ENCODE results near the gene CACNG7.

The CACNG7 gene

DNA sequence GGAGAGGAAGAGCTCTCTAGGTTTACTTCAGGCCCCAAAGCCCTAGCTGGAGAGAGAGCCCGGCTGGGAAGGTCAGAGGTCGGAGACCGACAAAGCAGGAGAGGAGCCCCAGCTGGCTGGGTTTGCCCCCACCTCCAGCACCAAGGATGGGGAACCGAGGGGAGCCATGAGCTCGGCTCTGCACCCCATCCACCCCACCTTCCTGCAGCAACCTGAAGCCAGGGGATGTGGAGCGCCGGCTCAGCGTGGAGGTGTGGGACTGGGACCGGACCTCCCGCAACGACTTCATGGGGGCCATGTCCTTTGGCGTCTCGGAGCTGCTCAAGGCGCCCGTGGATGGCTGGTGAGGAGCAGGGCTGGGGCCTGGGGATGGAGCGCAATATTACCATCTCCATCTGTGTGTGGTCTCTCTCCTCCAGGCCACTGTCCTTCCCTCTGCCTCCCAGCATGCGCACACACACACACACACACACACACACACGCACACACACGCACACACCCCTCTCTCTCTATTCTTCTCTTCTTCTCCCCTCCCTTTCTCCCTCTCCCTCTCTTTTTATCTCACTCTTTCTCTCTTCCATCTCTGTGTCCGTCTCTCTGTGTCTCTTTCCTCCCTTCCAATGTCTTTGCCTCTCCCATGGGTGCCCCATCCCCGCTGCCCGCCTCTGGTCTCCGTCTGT lies 16.6 kb upstream of the CACNG7 start:
- DNase-seq = no peak
- H2BK15ac ChIP-seq (ENCODE audit: low read depth, poor library complexity, severe bottlenecking) = no peak overlapping the region
- H4K91ac ChIP-seq (ENCODE audit: low read length) = no peak overlapping the region
- no peak overlapping the region for H3K4me2 ChIP-seq (ENCODE audit: low read length, poor library complexity, severe bottlenecking)
- no peaks in the 10 kb centered on the region for H3K79me1 ChIP-seq (replicated peaks; ENCODE audit: low read length, poor library complexity, severe bottlenecking)
- no peak overlapping the region for H2BK120ac ChIP-seq (ENCODE audit: low read depth, low read length)
- no peak overlapping the region for H3K18ac ChIP-seq (ENCODE audit: low read depth in 1 of 2, low read length in 2 of 2)
- no peaks in the 10 kb centered on the region for H3K9me3 ChIP-seq (ENCODE audit: control insufficient read depth, low read length)
- no peaks in the 10 kb centered on the region for H3K36me3 ChIP-seq (ENCODE audit: control insufficient read depth in 1 of 2, insufficient read depth in 2 of 2, low read depth in 1 of 2, low read length in 2 of 2)
- H3K27me3 ChIP-seq (ENCODE audit: control insufficient read depth in 1 of 2, insufficient read depth in 1 of 2, low read length in 2 of 2) = peaks cover 7 to 43% of the 10 kb centered on the region in 2 experiments
- H3K14ac ChIP-seq (ENCODE audit: low read length in 2 of 2) = no peak overlapping the region
- H2BK5ac ChIP-seq (ENCODE audit: low read depth, low read length, poor library complexity, severe bottlenecking) = no peak overlapping the region
- H2BK12ac ChIP-seq (ENCODE audit: low read length in 2 of 2) = no peak overlapping the region
- H3K9ac ChIP-seq (ENCODE audit: low read length) = no peak overlapping the region
- H3K23ac ChIP-seq (ENCODE audit: low read length in 2 of 2) = no peak overlapping the region
- no peak overlapping the region for H2AFZ ChIP-seq (ENCODE audit: low read depth, low read length)
- no peak overlapping the region for H3K27ac ChIP-seq (ENCODE audit: low read length, poor library complexity, severe bottlenecking)
- WGBS = 88% methylated on average over 23 of the region's 23 CpGs
- H3K4ac ChIP-seq (ENCODE audit: low read depth in 1 of 2, low read length in 2 of 2) = no peak overlapping the region
- peaks cover 4% of the 10 kb centered on the region for H3K4me1 ChIP-seq (ENCODE audit: control insufficient read depth, insufficient read depth, low read depth, low read length)
- no peak overlapping the region for H3K4me3 ChIP-seq (ENCODE audit: insufficient read depth in 1 of 2, low read depth in 1 of 2, low read length in 2 of 2)
- H4K8ac ChIP-seq (ENCODE audit: low read length) = no peak overlapping the region
- H2AK5ac ChIP-seq (ENCODE audit: low read length, severe bottlenecking) = no peak overlapping the region

DNA sequence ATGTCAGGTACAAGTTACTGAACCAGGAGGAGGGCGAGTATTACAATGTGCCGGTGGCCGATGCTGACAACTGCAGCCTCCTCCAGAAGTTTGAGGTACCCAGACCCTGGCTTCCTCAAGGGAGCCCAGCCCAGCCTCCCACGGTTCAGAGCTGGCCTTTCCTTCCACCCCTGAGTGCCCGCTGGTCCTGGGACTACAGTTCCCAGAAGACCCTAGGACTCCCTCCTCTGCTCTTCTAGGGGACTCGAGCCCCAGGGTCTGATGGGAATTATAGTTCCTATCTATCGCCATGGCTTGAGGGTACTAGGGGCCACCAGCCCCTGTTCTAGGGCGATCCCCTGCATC lies 16.1 kb upstream of the CACNG7 start:
- no peak overlapping the region for H2BK5ac ChIP-seq (ENCODE audit: low read depth, low read length, poor library complexity, severe bottlenecking)
- 61% methylated on average over 8 of the region's 8 CpGs for WGBS
- peaks cover 12 to 48% of the 10 kb centered on the region in 2 experiments for H3K27me3 ChIP-seq (ENCODE audit: control insufficient read depth in 1 of 2, insufficient read depth in 1 of 2, low read length in 2 of 2)
- no peak overlapping the region for H2AFZ ChIP-seq (ENCODE audit: low read depth, low read length)
- H3K14ac ChIP-seq (ENCODE audit: low read length in 2 of 2) = no peak overlapping the region
- no peaks in the 10 kb centered on the region for H3K79me1 ChIP-seq (replicated peaks; ENCODE audit: low read length, poor library complexity, severe bottlenecking)
- no peak overlapping the region for H3K4me2 ChIP-seq (ENCODE audit: low read length, poor library complexity, severe bottlenecking)
- no peak overlapping the region for H3K27ac ChIP-seq (ENCODE audit: low read length, poor library complexity, severe bottlenecking)
- H3K4me3 ChIP-seq (ENCODE audit: insufficient read depth in 1 of 2, low read depth in 1 of 2, low read length in 2 of 2) = no peak overlapping the region
- H2BK120ac ChIP-seq (ENCODE audit: low read depth, low read length) = no peak overlapping the region
- H3K18ac ChIP-seq (ENCODE audit: low read depth in 1 of 2, low read length in 2 of 2) = no peak overlapping the region
- H3K9ac ChIP-seq (ENCODE audit: low read length) = no peak overlapping the region
- H3K4ac ChIP-seq (ENCODE audit: low read depth in 1 of 2, low read length in 2 of 2) = no peak overlapping the region
- no peaks in the 10 kb centered on the region for H3K36me3 ChIP-seq (ENCODE audit: control insufficient read depth in 1 of 2, insufficient read depth in 2 of 2, low read depth in 1 of 2, low read length in 2 of 2)
- H4K8ac ChIP-seq (ENCODE audit: low read length) = no peak overlapping the region
- DNase-seq = no peak
- no peak overlapping the region for H2BK15ac ChIP-seq (ENCODE audit: low read depth, poor library complexity, severe bottlenecking)
- no peak overlapping the region for H2AK5ac ChIP-seq (ENCODE audit: low read length, severe bottlenecking)
- H3K4me1 ChIP-seq (ENCODE audit: control insufficient read depth, insufficient read depth, low read depth, low read length) = peaks cover 4% of the 10 kb centered on the region
- H3K23ac ChIP-seq (ENCODE audit: low read length in 2 of 2) = no peak overlapping the region
- H2BK12ac ChIP-seq (ENCODE audit: low read length in 2 of 2) = no peak overlapping the region
- H3K9me3 ChIP-seq (ENCODE audit: control insufficient read depth, low read length) = no peaks in the 10 kb centered on the region
- H4K91ac ChIP-seq (ENCODE audit: low read length) = no peak overlapping the region

DNA sequence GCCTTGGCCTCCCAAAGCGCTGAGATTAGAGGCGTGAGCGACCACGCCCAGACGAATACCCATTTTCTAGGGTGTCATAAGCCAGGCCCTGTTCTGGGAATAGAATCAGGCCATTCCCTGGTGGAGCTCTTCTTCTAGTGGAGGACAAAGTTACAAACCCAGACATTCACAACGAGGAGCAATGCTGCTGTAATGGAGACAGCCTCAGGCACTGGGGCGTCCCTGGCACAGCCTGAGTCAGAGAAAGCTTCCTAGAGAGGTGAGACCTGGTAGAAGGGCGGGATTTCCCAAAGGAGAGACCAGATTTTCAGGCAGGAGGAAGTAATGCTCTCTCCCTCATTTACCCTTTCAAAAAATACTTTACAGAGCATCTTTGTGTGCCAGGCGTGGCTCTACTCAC lies 14.4 kb upstream of the CACNG7 start:
- no peak overlapping the region for H2AFZ ChIP-seq (ENCODE audit: low read depth, low read length)
- peaks cover 22 to 49% of the 10 kb centered on the region in 2 experiments for H3K27me3 ChIP-seq (ENCODE audit: control insufficient read depth in 1 of 2, insufficient read depth in 1 of 2, low read length in 2 of 2)
- H2BK12ac ChIP-seq (ENCODE audit: low read length in 2 of 2) = no peak overlapping the region
- no peak overlapping the region for H3K23ac ChIP-seq (ENCODE audit: low read length in 2 of 2)
- 87% methylated on average over 6 of the region's 9 CpGs for WGBS
- H2AK5ac ChIP-seq (ENCODE audit: low read length, severe bottlenecking) = no peak overlapping the region
- H2BK5ac ChIP-seq (ENCODE audit: low read depth, low read length, poor library complexity, severe bottlenecking) = no peak overlapping the region
- H3K18ac ChIP-seq (ENCODE audit: low read depth in 1 of 2, low read length in 2 of 2) = no peak overlapping the region
- no peak overlapping the region for H2BK15ac ChIP-seq (ENCODE audit: low read depth, poor library complexity, severe bottlenecking)
- no peak overlapping the region for H3K27ac ChIP-seq (ENCODE audit: low read length, poor library complexity, severe bottlenecking)
- no peak overlapping the region for H3K4ac ChIP-seq (ENCODE audit: low read depth in 1 of 2, low read length in 2 of 2)
- DNase-seq = no peak
- no peak overlapping the region for H3K9ac ChIP-seq (ENCODE audit: low read length)
- H3K4me2 ChIP-seq (ENCODE audit: low read length, poor library complexity, severe bottlenecking) = no peak overlapping the region
- H2BK120ac ChIP-seq (ENCODE audit: low read depth, low read length) = no peak overlapping the region
- no peak overlapping the region for H4K91ac ChIP-seq (ENCODE audit: low read length)
- H3K9me3 ChIP-seq (ENCODE audit: control insufficient read depth, low read length) = no peaks in the 10 kb centered on the region
- no peak overlapping the region for H3K14ac ChIP-seq (ENCODE audit: low read length in 2 of 2)
- peaks cover 6% of the 10 kb centered on the region for H3K4me1 ChIP-seq (ENCODE audit: control insufficient read depth, insufficient read depth, low read depth, low read length)
- H3K36me3 ChIP-seq (ENCODE audit: control insufficient read depth in 1 of 2, insufficient read depth in 2 of 2, low read depth in 1 of 2, low read length in 2 of 2) = no peaks in the 10 kb centered on the region
- no peaks in the 10 kb centered on the region for H3K79me1 ChIP-seq (replicated peaks; ENCODE audit: low read length, poor library complexity, severe bottlenecking)
- no peak overlapping the region for H3K4me3 ChIP-seq (ENCODE audit: insufficient read depth in 1 of 2, low read depth in 1 of 2, low read length in 2 of 2)
- no peak overlapping the region for H4K8ac ChIP-seq (ENCODE audit: low read length)

DNA sequence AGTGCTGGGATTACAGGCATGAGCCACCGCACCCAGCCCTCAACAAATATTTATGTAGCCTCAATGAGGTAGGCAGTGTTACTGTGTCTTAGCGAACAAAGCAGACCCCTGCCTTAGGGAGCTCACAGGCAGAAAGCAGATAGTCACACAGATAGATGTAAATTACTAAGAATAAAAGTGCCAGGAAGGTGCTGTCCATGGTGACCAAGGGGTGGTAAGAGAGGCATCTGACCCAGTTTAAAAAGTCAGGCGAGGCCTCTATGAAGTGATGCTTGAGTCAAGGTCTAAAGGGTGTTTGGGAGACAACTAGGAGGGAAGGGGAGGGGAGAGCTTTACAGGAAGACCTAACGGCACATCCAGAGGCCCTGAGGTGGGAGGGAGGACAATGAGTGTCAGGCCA lies 12.4 kb upstream of the CACNG7 start:
- Histone ChIP-seq H2BK12ac (ENCODE audit: low read length in 2 of 2) (no peak overlapping the region), H3K4me3 (ENCODE audit: insufficient read depth in 1 of 2, low read depth in 1 of 2, low read length in 2 of 2) (no peak overlapping the region), H4K91ac (ENCODE audit: low read length) (no peak overlapping the region), H3K18ac (ENCODE audit: low read depth in 1 of 2, low read length in 2 of 2) (no peak overlapping the region), H3K9ac (ENCODE audit: low read length) (no peak overlapping the region), H2BK5ac (ENCODE audit: low read depth, low read length, poor library complexity, severe bottlenecking) (no peak overlapping the region), H4K8ac (ENCODE audit: low read length) (no peak overlapping the region), H3K27ac (ENCODE audit: low read length, poor library complexity, severe bottlenecking) (no peak overlapping the region), H3K4me2 (ENCODE audit: low read length, poor library complexity, severe bottlenecking) (no peak overlapping the region), H3K79me1 (replicated peaks; ENCODE audit: low read length, poor library complexity, severe bottlenecking) (no peaks in the 10 kb centered on the region), H3K9me3 (ENCODE audit: control insufficient read depth, low read length) (no peaks in the 10 kb centered on the region), H2BK15ac (ENCODE audit: low read depth, poor library complexity, severe bottlenecking) (no peak overlapping the region), H3K4ac (ENCODE audit: low read depth in 1 of 2, low read length in 2 of 2) (no peak overlapping the region), H2AFZ (ENCODE audit: low read depth, low read length) (no peak overlapping the region), H2AK5ac (ENCODE audit: low read length, severe bottlenecking) (no peak overlapping the region), H3K23ac (ENCODE audit: low read length in 2 of 2) (no peak overlapping the region), H3K36me3 (ENCODE audit: control insufficient read depth in 1 of 2, insufficient read depth in 2 of 2, low read depth in 1 of 2, low read length in 2 of 2) (no peaks in the 10 kb centered on the region), H3K14ac (ENCODE audit: low read length in 2 of 2) (no peak overlapping the region), H3K27me3 (ENCODE audit: control insufficient read depth in 1 of 2, insufficient read depth in 1 of 2, low read length in 2 of 2) (peaks cover 22 to 53% of the 10 kb centered on the region in 2 experiments), H3K4me1 (ENCODE audit: control insufficient read depth, insufficient read depth, low read depth, low read length) (peaks cover 5% of the 10 kb centered on the region), H2BK120ac (ENCODE audit: low read depth, low read length) (no peak overlapping the region)
- DNase-seq = no peak
- WGBS = 64% methylated on average over 4 of the region's 4 CpGs
